Activated CD4-positive, alpha-beta memory T cell treated with anti-CD3 and anti-CD28 coated beads for 36 hours (primary cell): ENCODE data around the gene KIF5A. TPM values are rescaled to one million over a fixed set of nuclear protein-coding genes. Genes with fewer than 3 reads are reported as not detected.

Experiments
- CTCF ChIA-PET: fragments of 350-600 bp; sonication (Branson Sonifier 250); formaldehyde crosslinking; loops from one replicate; lab custom pipeline; 2021; ENCODE audit warnings: antibody characterized with exemption, inconsistent platforms; lab: Charles Lee
- POLR2A ChIA-PET: fragments of 350-600 bp; sonication (Branson Sonifier 250); formaldehyde crosslinking; loops from one replicate; lab custom pipeline; 2021; ENCODE audit warnings: antibody characterized with exemption; lab: Charles Lee
- DNase-seq: peaks from one replicate; pipeline ENCODE4 v3.0.0-alpha.2; 2020
- H3K27ac Mint-ChIP-seq: one replicate; pipeline ENCODE4 v1.8.0; 2021; ENCODE audit warnings: mixed read lengths
- H3K27me3 Mint-ChIP-seq: one replicate; pipeline ENCODE4 v1.8.0; 2021; ENCODE audit warnings: mixed read lengths
- H3K36me3 Mint-ChIP-seq: one replicate; pipeline ENCODE4 v1.8.0; 2021; ENCODE audit warnings: mixed read lengths
- H3K4me1 Mint-ChIP-seq: one replicate; pipeline ENCODE4 v1.8.0; 2021; ENCODE audit warnings: low read depth, mixed read lengths
- H3K4me3 Mint-ChIP-seq: one replicate; pipeline ENCODE4 v1.8.0; 2021; ENCODE audit warnings: mild to moderate bottlenecking, mixed read lengths
- H3K9me3 Mint-ChIP-seq: one replicate; pipeline ENCODE4 v1.8.0; 2021; ENCODE audit warnings: mixed read lengths
- intact Hi-C: fragments of 100-400 bp; cut with micrococcal nuclease; formaldehyde crosslinking; loops from one replicate; pipeline ENCODE4 v1.15.1; 2023
- total RNA-seq, 2 experiments: library from RNA; stranded (reverse); gene quantifications; one replicate each; pipeline ENCODE4 v1.2.3, GENCODE V29; 2021

Gene KIF5A
- total RNA-seq, 2 experiments from 2014 or later = 0.90 to 0.99 TPM

DNA sequence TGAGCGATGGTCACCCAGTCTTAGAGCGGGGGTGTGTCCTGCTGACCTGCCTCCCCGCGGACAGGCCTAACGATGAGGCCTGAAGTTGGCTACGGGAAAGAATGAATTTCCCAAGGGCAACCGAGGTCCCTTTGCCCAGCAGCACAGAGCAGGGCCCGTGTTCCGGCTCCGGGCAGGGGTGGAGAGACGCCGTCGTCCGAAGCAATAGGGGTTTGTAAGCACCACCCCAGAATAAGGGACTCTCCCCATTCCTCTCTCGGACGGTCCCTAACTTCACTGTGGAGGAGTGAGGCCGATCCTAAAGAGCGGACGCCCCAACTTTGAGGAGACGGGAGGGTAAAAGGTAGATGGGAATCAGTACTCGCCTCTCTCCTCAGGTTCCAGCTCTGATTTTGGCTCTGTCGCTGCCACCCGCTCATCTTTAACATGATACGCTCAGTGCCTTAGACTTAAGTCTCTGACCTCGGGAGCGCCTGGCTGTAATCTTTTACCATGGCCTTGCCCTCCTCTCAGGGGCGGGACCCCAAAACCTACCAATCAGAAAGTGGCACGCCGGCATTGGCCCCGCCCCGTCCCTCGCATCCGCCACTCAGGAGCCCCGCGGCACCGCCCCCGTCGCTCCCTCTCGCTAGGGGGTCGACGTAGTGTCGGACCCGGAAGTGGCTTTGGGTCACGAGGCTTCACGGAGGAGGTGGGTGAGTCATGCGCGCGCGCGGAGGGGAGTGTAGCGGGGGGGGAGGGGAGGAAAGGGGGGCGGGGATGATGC, 29.6 kb upstream of the KIF5A start, which contains the start of gene DDIT3:
DDIT3 (minus strand) TSS at position 462 of the 766 bp plus-strand sequence. CDS start 3,108 bp downstream, outside the sequence.
- intact Hi-C loops = loop anchor here (1.0 to 5.0 kb wide), 6 partner anchors 33 to 283 kb away; partner anchors contain the start of genes ARHGAP9, GLI1 and TSPAN31
- H3K27ac Mint-ChIP-seq = peak within 1 kb of the TSS; percentile 100
- peaks cover 55% of the 10 kb centered on the region for H3K4me1 Mint-ChIP-seq
- H3K9me3 Mint-ChIP-seq = no peaks in the 10 kb centered on the region
- POLR2A ChIA-PET = interaction anchor here (0.6 to 2.1 kb wide), 7 partner anchors 19 to 87 kb away, joined by 3 to 10 read pairs (median 5); partner anchors contain the start of gene ARHGAP9
- peak; percentile 100 for DNase-seq
- H3K4me3 Mint-ChIP-seq = peak within 1 kb of the TSS; percentile 94
- peaks cover 48% of the 10 kb centered on the region for H3K36me3 Mint-ChIP-seq
- no peaks in the 10 kb centered on the region for H3K27me3 Mint-ChIP-seq
- CTCF ChIA-PET = interaction anchor here (1.1 to 1.4 kb wide), 2 partner anchors 44 to 173 kb away, joined by 4 read pairs; no protein-coding TSS in a partner anchor

DNA sequence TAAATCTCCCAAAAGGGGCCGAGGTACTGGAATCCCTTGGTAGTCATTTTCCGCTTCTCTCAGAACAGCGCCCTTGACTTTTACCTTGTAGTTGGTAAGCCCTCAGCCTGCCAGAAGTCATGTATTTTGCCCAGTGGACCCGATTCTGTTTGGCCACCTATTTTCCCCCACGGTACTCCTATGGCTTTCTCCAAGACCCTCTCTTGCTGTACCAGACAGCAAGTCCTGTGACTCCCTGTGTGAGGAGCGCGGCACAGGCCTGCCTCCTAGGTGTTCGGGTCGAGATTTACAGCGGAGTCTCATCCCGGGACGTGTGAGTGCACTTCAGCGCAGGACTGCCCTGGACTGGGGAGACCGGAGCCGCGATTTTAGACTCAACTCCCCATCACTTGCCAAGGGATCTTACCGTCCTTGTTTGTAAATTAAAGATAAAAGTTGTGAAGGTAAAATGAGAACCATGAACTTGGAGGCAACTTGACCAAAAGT, 28.3 kb upstream of the KIF5A start:
- Mint-ChIP-seq H3K9me3 (no peaks in the 10 kb centered on the region), H3K4me3 (peak overlapping the region; percentile 94), H3K4me1 (peaks cover 55% of the 10 kb centered on the region), H3K27ac (peak overlapping the region; percentile 100), H3K27me3 (no peaks in the 10 kb centered on the region), H3K36me3 (peaks cover 37% of the 10 kb centered on the region)
- DNase-seq = no peak
- ChIA-PET POLR2A (no interaction called here), CTCF (no interaction called here)
- intact Hi-C loops = loop anchor here (1.0 to 5.0 kb wide), 8 partner anchors 26 to 443 kb away; partner anchors contain the start of genes CDK4, DCTN2, NEMP1 and TSPAN31

DNA sequence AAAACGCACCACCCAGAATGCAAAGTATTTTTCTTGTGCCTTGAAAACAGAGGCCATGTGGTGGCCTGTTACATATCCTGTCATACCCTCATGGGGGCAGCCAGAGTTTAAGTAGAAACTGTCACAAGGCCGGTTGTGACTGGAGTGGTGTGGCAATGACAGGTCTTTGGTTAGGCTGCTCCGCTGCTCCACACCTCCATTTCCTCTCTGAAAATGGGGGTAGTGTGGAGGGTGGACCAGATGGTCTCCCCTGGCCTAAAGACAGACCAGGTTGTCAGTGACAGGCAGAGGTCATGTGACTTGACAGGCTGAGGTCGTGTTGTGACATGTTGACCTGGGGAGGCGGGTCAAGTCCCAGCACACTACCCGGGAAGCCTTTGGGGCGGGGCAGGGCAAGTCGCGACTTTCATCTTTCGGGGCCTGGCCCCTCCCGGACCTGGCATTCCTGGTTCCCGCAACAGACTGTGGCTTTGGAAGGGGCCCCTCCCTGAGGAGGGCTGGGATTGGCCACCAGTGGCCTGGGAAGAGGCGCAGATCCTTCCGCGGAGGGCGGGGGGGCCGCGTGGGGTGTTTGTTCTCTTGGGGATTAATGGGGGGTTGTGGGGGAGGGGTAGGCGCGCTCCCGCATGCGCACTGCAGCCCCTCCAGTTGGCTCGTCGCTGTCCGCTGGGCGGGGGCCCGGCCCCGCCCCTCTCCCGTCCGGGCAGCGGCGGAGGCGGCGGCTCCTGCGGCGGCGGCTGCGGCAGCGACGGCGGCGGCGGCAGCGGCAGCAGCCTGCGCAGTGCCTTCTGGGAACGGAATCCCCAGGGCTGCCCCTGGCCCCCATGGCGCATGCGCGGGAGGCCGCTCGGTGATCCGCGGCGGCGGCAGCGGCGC, 27.6 kb upstream of the KIF5A start, which contains the start of gene MBD6:
MBD6 (plus strand) TSS at position 814 of the 876 bp plus-strand sequence. CDS start 1,480 bp downstream, outside the sequence.
- peaks cover 53% of the 10 kb centered on the region for H3K4me1 Mint-ChIP-seq
- H3K27me3 Mint-ChIP-seq = no peaks in the 10 kb centered on the region
- peaks cover 35% of the 10 kb centered on the region for H3K36me3 Mint-ChIP-seq
- no peaks in the 10 kb centered on the region for H3K9me3 Mint-ChIP-seq
- peak within 1 kb of the TSS; percentile 94 for H3K4me3 Mint-ChIP-seq
- ChIA-PET POLR2A (interaction anchor here (1.2 to 1.8 kb wide), 2 partner anchors 16 to 24 kb away, joined by 4 to 6 read pairs; partner anchors contain the start of gene DCTN2), CTCF (interaction anchor here (2.6 kb wide), 1 partner anchor 63 kb away, joined by 7 read pairs; the partner anchor contains the start of gene GLI1)
- peak within 1 kb of the TSS; percentile 100 for H3K27ac Mint-ChIP-seq
- DNase-seq = peak; percentile 94
- intact Hi-C loops = loop anchor here (1.0 to 5.0 kb wide), 7 partner anchors 25 to 443 kb away; partner anchors contain the start of genes CDK4, DCTN2 and NEMP1

DNA sequence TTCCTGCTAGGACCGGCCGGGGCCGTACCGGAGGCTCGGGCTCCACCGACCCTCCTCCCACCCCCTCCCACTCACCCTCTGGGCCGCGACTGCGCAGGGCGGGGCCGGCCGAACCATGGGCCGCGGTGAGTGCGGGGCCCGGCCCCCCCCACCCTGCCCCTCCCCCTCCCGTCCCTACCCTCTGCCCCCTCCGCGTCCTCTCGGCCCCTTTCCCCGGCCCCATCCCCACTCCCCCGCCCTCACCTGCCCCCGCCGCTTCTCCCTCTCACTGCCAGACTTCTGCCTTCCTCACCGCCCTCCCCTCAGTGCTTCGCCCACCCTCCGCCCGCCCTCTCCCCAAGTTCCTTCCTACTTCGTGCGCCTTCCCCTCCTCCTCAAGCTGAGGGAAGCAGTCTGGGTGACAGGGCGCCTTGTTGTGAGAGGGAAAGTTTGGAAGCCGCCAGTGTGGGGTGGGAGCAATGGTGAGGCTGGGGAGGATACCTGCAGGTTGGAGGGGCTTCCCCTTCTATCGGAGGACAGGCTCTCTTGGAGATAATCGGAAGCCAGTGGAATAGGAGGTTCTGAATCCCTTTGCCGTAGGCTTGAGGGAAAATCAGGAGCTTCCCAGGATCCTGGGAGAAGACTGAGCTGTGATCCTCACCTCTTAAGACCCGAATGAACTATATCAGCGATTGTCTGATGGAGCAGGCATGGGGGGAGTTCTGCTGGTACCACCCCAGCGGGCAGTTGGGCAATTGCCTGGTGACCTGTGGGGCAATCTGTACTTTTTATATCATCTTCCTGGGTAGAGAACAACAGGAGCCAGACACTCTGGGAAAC, 26.7 kb upstream of the KIF5A start:
- DNase-seq = peak; percentile 64
- peaks cover 45% of the 10 kb centered on the region for H3K4me1 Mint-ChIP-seq
- peak overlapping the region; percentile 90 for H3K27ac Mint-ChIP-seq
- ChIA-PET POLR2A (interaction anchor here (0.7 to 1.8 kb wide), 4 partner anchors 15 to 68 kb away, joined by 3 to 6 read pairs (median 4); partner anchors contain the start of genes DCTN2 and PIP4K2C), CTCF (interaction anchor here (0.9 to 2.6 kb wide), 5 partner anchors 24 to 99 kb away, joined by 3 to 8 read pairs (median 4); partner anchors contain the start of genes DCTN2 and GLI1)
- intact Hi-C loops = loop anchor here (1.0 to 5.0 kb wide), 7 partner anchors 24 to 444 kb away; partner anchors contain the start of genes CDK4, DCTN2 and NEMP1
- H3K36me3 Mint-ChIP-seq = peaks cover 32% of the 10 kb centered on the region
- no peaks in the 10 kb centered on the region for H3K9me3 Mint-ChIP-seq
- no peaks in the 10 kb centered on the region for H3K27me3 Mint-ChIP-seq
- peak overlapping the region; percentile 93 for H3K4me3 Mint-ChIP-seq

DNA sequence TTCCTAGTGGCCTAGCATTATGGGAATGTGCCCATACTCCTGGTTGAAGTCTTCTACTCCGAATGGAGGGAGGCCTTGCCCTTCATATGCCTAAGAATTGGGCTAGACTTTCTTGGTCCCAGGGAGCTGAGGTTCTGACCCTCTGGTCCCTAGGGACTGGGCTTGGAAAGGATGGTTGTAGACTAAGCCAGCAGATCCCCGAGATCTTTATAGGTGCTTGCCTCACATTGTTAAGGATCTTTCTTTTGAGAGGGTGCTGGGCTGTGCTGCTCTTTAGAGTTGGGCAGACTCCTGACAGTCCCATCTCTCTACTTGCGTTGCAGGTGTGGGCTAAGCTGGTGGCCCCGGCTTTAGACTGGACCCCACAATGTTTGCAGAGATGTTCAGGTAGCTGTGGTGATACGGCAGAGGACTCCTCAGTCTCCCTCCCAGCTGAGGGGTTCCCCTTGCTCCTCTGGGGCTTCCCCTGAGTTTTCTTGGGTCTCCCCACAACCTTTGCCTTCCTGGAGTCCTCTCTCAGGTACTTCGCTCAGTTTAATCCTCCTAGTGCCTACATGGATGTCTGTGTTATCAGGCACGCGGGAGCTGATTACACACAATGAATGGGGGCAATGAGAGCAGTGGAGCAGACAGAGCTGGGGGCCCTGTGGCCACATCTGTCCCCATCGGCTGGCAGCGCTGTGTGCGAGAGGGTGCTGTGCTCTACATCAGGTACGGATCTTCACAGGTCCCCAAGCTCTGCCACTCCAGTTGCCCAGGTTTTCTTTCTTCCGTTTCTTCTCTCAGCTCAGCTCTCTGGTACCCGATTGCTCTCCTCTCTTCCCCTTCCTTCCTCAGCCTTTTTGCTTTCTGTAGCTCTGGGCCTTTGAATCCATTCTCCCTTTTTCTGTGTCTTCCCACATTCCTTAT, 25.9 kb upstream of the KIF5A start:
- H3K27ac Mint-ChIP-seq = peak overlapping the region; percentile 90
- intact Hi-C loops = loop anchor here (2.0 to 5.0 kb wide), 3 partner anchors 98 to 445 kb away; partner anchors contain the start of gene NEMP1
- peaks cover 29% of the 10 kb centered on the region for H3K36me3 Mint-ChIP-seq
- DNase-seq = peak; percentile 30
- peaks cover 36% of the 10 kb centered on the region for H3K4me1 Mint-ChIP-seq
- no peaks in the 10 kb centered on the region for H3K27me3 Mint-ChIP-seq
- ChIA-PET POLR2A (interaction anchor here (0.5 to 1.8 kb wide), 9 partner anchors 9 to 221 kb away, joined by 3 to 7 read pairs (median 4); partner anchors contain the start of genes DCTN2, PIP4K2C and TSPAN31), CTCF (interaction anchor here (0.9 to 2.6 kb wide), 6 partner anchors 23 to 99 kb away, joined by 3 to 8 read pairs (median 4); partner anchors contain the start of genes DCTN2 and GLI1)
- H3K9me3 Mint-ChIP-seq = no peaks in the 10 kb centered on the region
- H3K4me3 Mint-ChIP-seq = peak overlapping the region; percentile 93

DNA sequence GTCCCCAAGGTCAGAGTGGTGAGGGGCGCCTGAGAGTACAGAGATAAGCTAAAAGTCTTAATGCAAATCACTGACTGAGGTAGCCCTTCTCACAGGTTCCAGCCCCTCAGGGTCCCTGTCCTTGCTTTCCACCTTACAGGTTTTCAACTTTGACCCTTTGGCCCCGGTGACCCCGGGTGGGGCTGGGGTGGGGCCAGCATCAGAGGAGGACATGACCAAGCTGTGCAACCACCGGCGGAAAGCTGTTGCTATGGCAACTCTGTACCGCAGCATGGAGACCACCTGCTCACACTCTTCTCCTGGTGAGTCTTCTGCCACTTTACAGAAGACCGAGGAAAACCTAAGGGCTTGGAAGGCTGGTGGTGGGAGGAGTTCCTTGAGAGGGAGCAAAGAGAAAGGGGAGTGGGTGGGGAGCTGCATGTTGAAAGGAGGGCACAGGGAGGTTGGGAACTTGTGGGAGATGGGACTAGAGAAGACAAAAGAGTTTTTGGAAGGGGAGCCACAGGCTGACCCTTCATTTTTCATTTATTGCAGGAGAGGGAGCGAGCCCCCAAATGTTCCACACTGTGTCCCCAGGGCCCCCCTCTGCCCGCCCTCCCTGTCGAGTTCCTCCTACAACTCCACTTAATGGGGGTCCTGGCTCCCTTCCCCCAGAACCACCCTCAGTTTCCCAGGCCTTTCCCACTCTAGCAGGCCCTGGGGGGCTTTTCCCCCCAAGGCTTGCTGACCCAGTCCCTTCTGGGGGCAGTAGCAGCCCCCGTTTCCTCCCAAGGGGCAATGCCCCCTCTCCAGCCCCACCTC, 24.8 kb upstream of the KIF5A start:
- Mint-ChIP-seq H3K9me3 (no peaks in the 10 kb centered on the region), H3K27ac (no peak overlapping the region), H3K36me3 (peaks cover 25% of the 10 kb centered on the region), H3K4me1 (peaks cover 31% of the 10 kb centered on the region), H3K4me3 (peak overlapping the region; percentile 93), H3K27me3 (no peaks in the 10 kb centered on the region)
- DNase-seq = no peak
- ChIA-PET CTCF (interaction anchor here (0.5 to 2.6 kb wide), 3 partner anchors 48 to 261 kb away, joined by 3 to 7 read pairs (median 5); partner anchors contain the start of gene GLI1), POLR2A (interaction anchor here (1.0 to 1.4 kb wide), 4 partner anchors 8 to 220 kb away, joined by 3 to 7 read pairs (median 4); partner anchors contain the start of genes DCTN2 and TSPAN31)
- intact Hi-C loops = loop anchor here (5.0 kb wide), 2 partner anchors 97 to 288 kb away; a partner anchor contains a TSS

DNA sequence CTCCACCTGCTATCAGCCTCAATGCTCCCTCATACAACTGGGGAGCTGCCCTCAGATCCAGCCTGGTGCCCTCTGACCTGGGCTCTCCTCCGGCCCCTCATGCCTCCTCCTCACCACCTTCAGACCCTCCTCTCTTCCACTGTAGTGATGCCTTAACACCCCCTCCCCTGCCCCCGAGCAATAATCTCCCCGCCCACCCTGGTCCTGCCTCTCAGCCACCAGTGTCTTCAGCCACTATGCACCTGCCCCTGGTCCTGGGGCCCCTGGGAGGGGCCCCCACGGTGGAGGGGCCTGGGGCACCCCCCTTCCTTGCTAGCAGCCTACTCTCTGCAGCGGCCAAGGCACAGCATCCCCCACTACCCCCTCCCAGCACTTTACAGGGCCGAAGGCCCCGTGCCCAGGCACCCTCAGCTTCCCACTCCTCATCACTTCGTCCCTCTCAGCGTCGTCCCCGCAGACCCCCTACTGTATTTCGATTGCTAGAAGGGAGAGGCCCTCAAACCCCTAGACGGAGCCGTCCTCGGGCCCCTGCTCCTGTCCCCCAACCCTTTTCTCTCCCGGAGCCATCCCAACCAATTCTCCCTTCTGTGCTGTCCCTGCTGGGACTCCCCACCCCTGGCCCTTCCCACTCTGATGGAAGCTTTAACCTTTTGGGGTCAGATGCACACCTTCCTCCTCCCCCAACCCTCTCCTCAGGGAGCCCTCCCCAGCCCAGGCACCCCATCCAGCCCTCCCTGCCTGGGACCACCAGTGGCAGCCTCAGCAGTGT, 24.0 kb upstream of the KIF5A start:
- DNase-seq = no peak
- H3K9me3 Mint-ChIP-seq = no peaks in the 10 kb centered on the region

DNA sequence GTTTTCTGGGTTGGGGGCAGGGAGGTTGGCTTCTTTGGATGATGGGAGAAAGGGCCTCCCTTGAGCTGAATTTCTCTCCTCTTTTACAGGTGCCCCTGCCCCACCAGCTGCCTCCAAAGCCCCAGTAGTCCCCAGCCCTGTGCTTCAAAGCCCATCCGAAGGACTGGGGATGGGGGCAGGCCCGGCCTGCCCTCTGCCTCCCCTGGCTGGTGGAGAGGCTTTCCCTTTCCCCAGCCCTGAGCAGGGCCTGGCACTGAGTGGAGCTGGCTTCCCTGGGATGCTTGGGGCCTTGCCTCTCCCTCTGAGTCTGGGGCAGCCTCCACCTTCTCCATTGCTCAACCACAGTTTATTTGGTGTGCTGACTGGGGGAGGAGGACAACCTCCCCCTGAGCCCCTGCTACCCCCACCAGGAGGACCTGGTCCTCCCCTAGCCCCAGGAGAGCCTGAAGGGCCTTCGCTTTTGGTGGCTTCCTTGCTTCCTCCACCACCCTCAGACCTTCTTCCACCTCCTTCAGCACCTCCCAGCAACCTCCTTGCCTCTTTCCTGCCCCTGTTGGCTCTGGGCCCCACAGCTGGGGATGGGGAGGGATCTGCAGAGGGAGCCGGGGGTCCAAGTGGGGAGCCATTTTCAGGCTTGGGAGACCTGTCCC, 23.2 kb upstream of the KIF5A start:
- Mint-ChIP-seq H3K36me3 (peaks cover 24% of the 10 kb centered on the region), H3K4me1 (peaks cover 22% of the 10 kb centered on the region), H3K4me3 (no peak overlapping the region), H3K9me3 (no peaks in the 10 kb centered on the region), H3K27me3 (no peaks in the 10 kb centered on the region), H3K27ac (no peak overlapping the region)
- ChIA-PET POLR2A (interaction anchor here (0.6 to 1.1 kb wide), 4 partner anchors 10 to 513 kb away, joined by 3 read pairs; no protein-coding TSS in a partner anchor), CTCF (no interaction called here)
- intact Hi-C loops = no loop called here
- DNase-seq = no peak

More for the DNA sequence above, 24.0 kb upstream of the KIF5A start:
- H3K4me3 Mint-ChIP-seq = no peak overlapping the region
- intact Hi-C loops = no loop called here
- H3K4me1 Mint-ChIP-seq = peaks cover 30% of the 10 kb centered on the region
- no peak overlapping the region for H3K27ac Mint-ChIP-seq
- peaks cover 24% of the 10 kb centered on the region for H3K36me3 Mint-ChIP-seq
- CTCF ChIA-PET = interaction anchor here (1.2 kb wide), 1 partner anchor 49 kb away, joined by 3 read pairs; no protein-coding TSS in a partner anchor
- H3K27me3 Mint-ChIP-seq = no peaks in the 10 kb centered on the region
- POLR2A ChIA-PET = interaction anchor here (0.6 kb wide), 1 partner anchor 512 kb away, joined by 3 read pairs; no protein-coding TSS in a partner anchor
